GM12878 (cell line): ENCODE measurements around the gene PUM2.

Experiments used
- IKZF1 ChIP-seq: fragments of 450-650 bp; conservative IDR thresholded peaks from 2 replicates; pipeline ENCODE4 v1.6.1; 2017; ENCODE audit warnings: antibody characterized with exemption, mild to moderate bottlenecking
- TF ChIP-seq, protein P1 (sequence below): fragments of 450-650 bp; formaldehyde crosslinking; IDR thresholded peaks from 2 replicates; pipeline ENCODE4 v1.4.0; 2020; ENCODE audit warnings: mild to moderate bottlenecking, moderate library complexity
- TF ChIP-seq, protein P2 (sequence below): fragments of 150-350 bp; IDR thresholded peaks from 2 replicates; pipeline ENCODE4 v1.6.1; 2014; ENCODE audit warnings: mild to moderate bottlenecking, low read depth, low read length
- TF ChIP-seq, protein P3 (sequence below): fragments of 450-650 bp; IDR thresholded peaks from 2 replicates; pipeline ENCODE4 v1.6.1; 2016; ENCODE audit warnings: mild to moderate bottlenecking, moderate library complexity, borderline replicate concordance

DNA sequence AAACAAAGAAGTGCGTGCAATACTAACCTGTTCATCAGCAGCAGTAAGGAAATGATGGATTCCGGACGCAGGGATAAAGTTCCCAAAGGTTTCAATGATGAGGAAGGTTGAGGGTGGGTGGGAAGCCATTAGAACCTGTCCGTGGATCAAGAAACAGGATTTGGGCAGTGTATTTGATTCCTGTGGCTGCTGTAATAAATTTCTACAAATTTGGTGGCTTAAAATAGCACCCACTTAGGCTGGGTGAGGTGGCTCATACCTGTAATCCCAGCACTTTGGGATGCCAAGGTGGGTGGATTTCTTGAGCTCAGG lies 120.6 kb downstream of the PUM2 start:
- TF ChIP-seq, protein P1, sequence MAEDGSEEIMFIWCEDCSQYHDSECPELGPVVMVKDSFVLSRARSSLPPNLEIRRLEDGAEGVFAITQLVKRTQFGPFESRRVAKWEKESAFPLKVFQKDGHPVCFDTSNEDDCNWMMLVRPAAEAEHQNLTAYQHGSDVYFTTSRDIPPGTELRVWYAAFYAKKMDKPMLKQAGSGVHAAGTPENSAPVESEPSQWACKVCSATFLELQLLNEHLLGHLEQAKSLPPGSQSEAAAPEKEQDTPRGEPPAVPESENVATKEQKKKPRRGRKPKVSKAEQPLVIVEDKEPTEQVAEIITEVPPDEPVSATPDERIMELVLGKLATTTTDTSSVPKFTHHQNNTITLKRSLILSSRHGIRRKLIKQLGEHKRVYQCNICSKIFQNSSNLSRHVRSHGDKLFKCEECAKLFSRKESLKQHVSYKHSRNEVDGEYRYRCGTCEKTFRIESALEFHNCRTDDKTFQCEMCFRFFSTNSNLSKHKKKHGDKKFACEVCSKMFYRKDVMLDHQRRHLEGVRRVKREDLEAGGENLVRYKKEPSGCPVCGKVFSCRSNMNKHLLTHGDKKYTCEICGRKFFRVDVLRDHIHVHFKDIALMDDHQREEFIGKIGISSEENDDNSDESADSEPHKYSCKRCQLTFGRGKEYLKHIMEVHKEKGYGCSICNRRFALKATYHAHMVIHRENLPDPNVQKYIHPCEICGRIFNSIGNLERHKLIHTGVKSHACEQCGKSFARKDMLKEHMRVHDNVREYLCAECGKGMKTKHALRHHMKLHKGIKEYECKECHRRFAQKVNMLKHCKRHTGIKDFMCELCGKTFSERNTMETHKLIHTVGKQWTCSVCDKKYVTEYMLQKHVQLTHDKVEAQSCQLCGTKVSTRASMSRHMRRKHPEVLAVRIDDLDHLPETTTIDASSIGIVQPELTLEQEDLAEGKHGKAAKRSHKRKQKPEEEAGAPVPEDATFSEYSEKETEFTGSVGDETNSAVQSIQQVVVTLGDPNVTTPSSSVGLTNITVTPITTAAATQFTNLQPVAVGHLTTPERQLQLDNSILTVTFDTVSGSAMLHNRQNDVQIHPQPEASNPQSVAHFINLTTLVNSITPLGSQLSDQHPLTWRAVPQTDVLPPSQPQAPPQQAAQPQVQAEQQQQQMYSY (CRISPR knock-in tag) = no peak
- TF ChIP-seq IKZF1 = no peak
- TF ChIP-seq, protein P2, sequence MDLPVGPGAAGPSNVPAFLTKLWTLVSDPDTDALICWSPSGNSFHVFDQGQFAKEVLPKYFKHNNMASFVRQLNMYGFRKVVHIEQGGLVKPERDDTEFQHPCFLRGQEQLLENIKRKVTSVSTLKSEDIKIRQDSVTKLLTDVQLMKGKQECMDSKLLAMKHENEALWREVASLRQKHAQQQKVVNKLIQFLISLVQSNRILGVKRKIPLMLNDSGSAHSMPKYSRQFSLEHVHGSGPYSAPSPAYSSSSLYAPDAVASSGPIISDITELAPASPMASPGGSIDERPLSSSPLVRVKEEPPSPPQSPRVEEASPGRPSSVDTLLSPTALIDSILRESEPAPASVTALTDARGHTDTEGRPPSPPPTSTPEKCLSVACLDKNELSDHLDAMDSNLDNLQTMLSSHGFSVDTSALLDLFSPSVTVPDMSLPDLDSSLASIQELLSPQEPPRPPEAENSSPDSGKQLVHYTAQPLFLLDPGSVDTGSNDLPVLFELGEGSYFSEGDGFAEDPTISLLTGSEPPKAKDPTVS = no peak
- TF ChIP-seq, protein P3, sequence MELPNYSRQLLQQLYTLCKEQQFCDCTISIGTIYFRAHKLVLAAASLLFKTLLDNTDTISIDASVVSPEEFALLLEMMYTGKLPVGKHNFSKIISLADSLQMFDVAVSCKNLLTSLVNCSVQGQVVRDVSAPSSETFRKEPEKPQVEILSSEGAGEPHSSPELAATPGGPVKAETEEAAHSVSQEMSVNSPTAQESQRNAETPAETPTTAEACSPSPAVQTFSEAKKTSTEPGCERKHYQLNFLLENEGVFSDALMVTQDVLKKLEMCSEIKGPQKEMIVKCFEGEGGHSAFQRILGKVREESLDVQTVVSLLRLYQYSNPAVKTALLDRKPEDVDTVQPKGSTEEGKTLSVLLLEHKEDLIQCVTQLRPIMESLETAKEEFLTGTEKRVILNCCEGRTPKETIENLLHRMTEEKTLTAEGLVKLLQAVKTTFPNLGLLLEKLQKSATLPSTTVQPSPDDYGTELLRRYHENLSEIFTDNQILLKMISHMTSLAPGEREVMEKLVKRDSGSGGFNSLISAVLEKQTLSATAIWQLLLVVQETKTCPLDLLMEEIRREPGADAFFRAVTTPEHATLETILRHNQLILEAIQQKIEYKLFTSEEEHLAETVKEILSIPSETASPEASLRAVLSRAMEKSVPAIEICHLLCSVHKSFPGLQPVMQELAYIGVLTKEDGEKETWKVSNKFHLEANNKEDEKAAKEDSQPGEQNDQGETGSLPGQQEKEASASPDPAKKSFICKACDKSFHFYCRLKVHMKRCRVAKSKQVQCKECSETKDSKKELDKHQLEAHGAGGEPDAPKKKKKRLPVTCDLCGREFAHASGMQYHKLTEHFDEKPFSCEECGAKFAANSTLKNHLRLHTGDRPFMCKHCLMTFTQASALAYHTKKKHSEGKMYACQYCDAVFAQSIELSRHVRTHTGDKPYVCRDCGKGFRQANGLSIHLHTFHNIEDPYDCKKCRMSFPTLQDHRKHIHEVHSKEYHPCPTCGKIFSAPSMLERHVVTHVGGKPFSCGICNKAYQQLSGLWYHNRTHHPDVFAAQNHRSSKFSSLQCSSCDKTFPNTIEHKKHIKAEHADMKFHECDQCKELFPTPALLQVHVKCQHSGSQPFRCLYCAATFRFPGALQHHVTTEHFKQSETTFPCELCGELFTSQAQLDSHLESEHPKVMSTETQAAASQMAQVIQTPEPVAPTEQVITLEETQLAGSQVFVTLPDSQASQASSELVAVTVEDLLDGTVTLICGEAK = no peak
